ENCODE measurements around the gene ANKS6. TPM values are rescaled to one million over a fixed set of nuclear protein-coding genes. Genes with fewer than 3 reads are reported as not detected.

The ANKS6 gene
- total and polyA plus RNA-seq, 11 donors, result 1.9 to 8.0 (median 3.7) TPM

GRCh38 chr9:98793031-98793430 lies 3.3 kb downstream of the ANKS6 start:
- Histone ChIP-seq H3K36me3 (peaks cover 0 to 11% (median 0%) of the 10 kb centered on the region in 9 donors), H3K27me3 (no peaks in the 10 kb centered on the region), H3K4me1 (peaks cover 0 to 26% (median 16%) of the 10 kb centered on the region in 12 donors), H3K9me3 (peaks cover 0 to 4% (median 0%) of the 10 kb centered on the region in 12 donors), H3K27ac (no peak overlapping the region), H3K4me3 (no peak overlapping the region)
- TF ChIP-seq CTCF (IDR thresholded peaks at IDR 0.05) (no peak), POLR2A (IDR thresholded peaks at IDR 0.05) (no peak)
- ATAC-seq (no peak), DNase-seq (no peak)
- WGBS, 4 donors, result 96 to 97% (median 97%) methylated on average over 2 of the region's 2 CpGs
- intact Hi-C loops (cut with DNase I), result loop anchor here in 5 of 10 donors (5.0 kb wide), 1 partner anchor 476 kb away; no protein-coding TSS in a partner anchor

- Histone ChIP-seq H3K36me3 (peaks cover 0 to 11% (median 0%) of the 10 kb centered on the region in 9 donors), H3K4me1 (peaks cover 0 to 25% (median 14%) of the 10 kb centered on the region in 12 donors), H3K27ac (no peak overlapping the region), H3K9me3 (no peaks in the 10 kb centered on the region), H3K27me3 (no peaks in the 10 kb centered on the region), H3K4me3 (no peak overlapping the region)
- intact Hi-C loops (cut with DNase I), result loop anchor here in 6 of 10 donors (1.0 to 5.0 kb wide), 2 partner anchors 475 to 477 kb away; no protein-coding TSS in a partner anchor
- ATAC-seq (no peak), DNase-seq (no peak)
- WGBS, 4 donors, result 83 to 87% (median 85%) methylated on average over 18 of the region's 18 CpGs
- TF ChIP-seq POLR2A (IDR thresholded peaks at IDR 0.05) (no peak), CTCF (IDR thresholded peaks at IDR 0.05) (no peak)
These were observed 4.5 kb downstream of the ANKS6 start for GRCh38 chr9:98791608-98792490.

- TF ChIP-seq POLR2A (IDR thresholded peaks at IDR 0.05) (no peak), CTCF (IDR thresholded peaks at IDR 0.05) (peak; percentile 92 to 99 (median 98))
- Histone ChIP-seq H3K9me3 (no peaks in the 10 kb centered on the region), H3K27me3 (no peaks in the 10 kb centered on the region), H3K36me3 (peaks cover 0 to 11% (median 0%) of the 10 kb centered on the region in 9 donors), H3K27ac (no peak overlapping the region), H3K4me1 (peaks cover 0 to 21% (median 13%) of the 10 kb centered on the region in 12 donors), H3K4me3 (no peak overlapping the region)
- ATAC-seq (peak; percentile 68 to 91 (median 88)), DNase-seq (peak; percentile 68 to 84 (median 76))
- WGBS, 4 donors, result 57 to 61% (median 59%) methylated on average over 10 of the region's 10 CpGs
- intact Hi-C loops (cut with DNase I), result loop anchor here in 6 of 10 donors (1.0 to 5.0 kb wide), 2 partner anchors 474 to 476 kb away; no protein-coding TSS in a partner anchor
These were observed 5.3 kb downstream of the ANKS6 start for GRCh38 chr9:98790842-98791607.
